GM12873 (cell line): ENCODE measurements around the gene APOL6.

ENCODE experiments used
- CTCF ChIP-seq: IDR thresholded peaks from 2 replicates; pipeline ENCODE4 v1.5.1; 2012; ENCODE audit warnings: low read depth, mild to moderate bottlenecking, moderate library complexity, low read length, control low read depth; ENCODE audit not compliant: insufficient read depth; ENCODE audit errors: missing control alignments

Gene APOL6

GRCh38 chr22:35705141-35705540, 56.9 kb downstream of the APOL6 start:
- no peak for TF ChIP-seq CTCF

GRCh38 chr22:35708453-35708852, 60.2 kb downstream of the APOL6 start:
- TF ChIP-seq CTCF, result no peak

GRCh38 chr22:35708917-35709316, 60.7 kb downstream of the APOL6 start:
- no peak for TF ChIP-seq CTCF

- no peak for TF ChIP-seq CTCF
Measured at GRCh38 chr22:35711336-35711735, 63.1 kb downstream of the APOL6 start.

- no peak for TF ChIP-seq CTCF
Measured at GRCh38 chr22:35712672-35713071, 64.4 kb downstream of the APOL6 start.

GRCh38 chr22:35717572-35717971, 69.3 kb downstream of the APOL6 start, which contains the start of gene APOL5:
Gene APOL5 (plus strand): TSS chr22:35717872. CDS start chr22:35717872, 0 bp downstream.
- TF ChIP-seq CTCF, result no peak
